MM.1S (cell line): ENCODE data around the gene THRSP.
"Not testable (repeated sequence)": the region's sequence is repeated elsewhere in the genome, so short reads cannot be mapped to it uniquely, and the experiment has no call there.

Experiments
- DNase-seq: peaks from one replicate; pipeline ENCODE4 v3.0.0-alpha.2; 2015
- H2AFZ ChIP-seq: fragments of 300-600 bp; sonication (generic); 2 replicates; pipeline ENCODE4 v1.6.0; 2016; ENCODE audit warnings: antibody characterized with exemption, low read length
- H3F3A ChIP-seq: fragments of 300-600 bp; sonication (generic); 2 replicates; pipeline ENCODE4 v1.6.1; 2016; ENCODE audit warnings: mild to moderate bottlenecking, antibody characterized with exemption, low read length, moderate library complexity, mixed read lengths; ENCODE audit not compliant: insufficient read depth
- H3K27ac ChIP-seq: fragments of 300-600 bp; sonication (generic); 2 replicates; pipeline ENCODE4 v1.5.1; 2016; ENCODE audit warnings: mild to moderate bottlenecking, low read length
- H3K27me3 ChIP-seq: fragments of 300-600 bp; sonication (generic); replicated peaks from 2 replicates; pipeline ENCODE4 v1.6.0; 2016; ENCODE audit warnings: low read length; ENCODE audit not compliant: insufficient read depth
- H3K36me3 ChIP-seq: fragments of 300-600 bp; sonication (generic); replicated peaks from 2 replicates; pipeline ENCODE4 v1.6.1; 2016; ENCODE audit warnings: mild to moderate bottlenecking, low read length, mixed read lengths; ENCODE audit not compliant: insufficient read depth
- H3K4me1 ChIP-seq: fragments of 300-600 bp; sonication (generic); 2 replicates; pipeline ENCODE4 v1.6.1; 2016; ENCODE audit warnings: low read length, mixed read lengths
- H3K4me2 ChIP-seq: fragments of 300-600 bp; sonication (generic); 2 replicates; pipeline ENCODE4 v1.6.0; 2016; ENCODE audit warnings: low read depth, low read length
- H3K4me3 ChIP-seq: fragments of 300-600 bp; sonication (generic); 2 replicates; pipeline ENCODE4 v1.5.1; 2016; ENCODE audit warnings: low read length, mixed read lengths
- H3K79me2 ChIP-seq: fragments of 300-600 bp; sonication (generic); 2 replicates; pipeline ENCODE4 v1.6.1; 2016; ENCODE audit warnings: mixed run types, low read length, mixed read lengths
- H3K9ac ChIP-seq: fragments of 300-600 bp; sonication (generic); 2 replicates; pipeline ENCODE4 v1.6.1; 2016; ENCODE audit warnings: low read length, mixed read lengths
- H3K9me2 ChIP-seq: fragments of 300-600 bp; sonication (generic); replicated peaks from 2 replicates; pipeline ENCODE4 v1.6.1; 2016; ENCODE audit warnings: mild to moderate bottlenecking, low read length, mixed read lengths; ENCODE audit not compliant: insufficient read depth
- H3K9me3 ChIP-seq: fragments of 300-600 bp; sonication (generic); replicated peaks from 2 replicates; pipeline ENCODE4 v1.6.1; 2016; ENCODE audit warnings: mild to moderate bottlenecking, low read length, mixed read lengths; ENCODE audit not compliant: insufficient read depth
- H4K20me1 ChIP-seq: fragments of 300-600 bp; sonication (generic); 2 replicates; pipeline ENCODE4 v1.6.1; 2016; ENCODE audit warnings: mild to moderate bottlenecking, low read length, moderate library complexity, mixed read lengths; ENCODE audit not compliant: insufficient read depth
- CTCF ChIP-seq: fragments of 300-600 bp; sonication (generic); IDR thresholded peaks from 2 replicates; pipeline ENCODE4 v1.5.1; 2016; ENCODE audit warnings: antibody characterized with exemption, low read length, mixed read lengths
- EZH2 ChIP-seq: fragments of 300-600 bp; sonication (generic); optimal IDR thresholded peaks from 2 replicates; pipeline ENCODE3; 2017; ENCODE audit warnings: low read depth, mild to moderate bottlenecking, antibody characterized with exemption, low read length, mixed read lengths
- EZH2phosphoT487 ChIP-seq: fragments of 300-600 bp; sonication (generic); IDR thresholded peaks from 2 replicates; pipeline ENCODE4 v1.6.1; 2018; ENCODE audit warnings: antibody characterized with exemption, low read length

THRSP gene

DNA sequence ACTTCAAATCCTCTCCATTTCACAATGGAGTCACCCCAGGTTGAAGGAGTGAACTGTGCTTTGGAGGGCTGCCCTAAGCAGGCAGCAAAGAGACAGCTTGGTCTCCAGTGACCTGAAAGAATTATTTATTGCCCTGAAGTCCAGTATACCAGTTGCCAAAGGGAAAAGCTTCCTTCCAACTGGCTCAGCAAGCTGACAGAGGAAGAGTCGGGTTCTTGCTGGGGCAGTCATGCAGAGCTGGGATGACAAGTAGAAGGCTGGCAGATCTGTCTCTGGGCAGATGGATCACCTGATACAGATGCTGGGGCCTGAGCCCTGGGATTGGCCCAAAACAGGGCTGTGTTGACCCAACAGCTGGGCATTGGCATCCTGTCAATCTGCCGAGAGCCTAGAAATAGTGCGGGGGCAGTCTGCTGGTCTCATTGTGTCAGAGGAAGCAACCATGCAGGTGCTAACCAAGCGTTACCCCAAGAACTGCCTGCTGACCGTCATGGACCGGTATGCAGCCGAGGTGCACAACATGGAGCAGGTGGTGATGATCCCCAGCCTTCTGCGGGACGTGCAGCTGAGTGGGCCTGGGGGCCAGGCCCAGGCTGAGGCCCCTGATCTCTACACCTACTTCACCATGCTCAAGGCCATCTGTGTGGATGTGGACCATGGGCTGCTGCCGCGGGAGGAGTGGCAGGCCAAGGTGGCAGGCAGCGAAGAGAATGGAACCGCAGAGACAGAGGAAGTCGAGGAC lies at the start of gene THRSP:
Gene THRSP, plus strand, starts transcription at position 422 of the 742 bp plus-strand sequence. Its CDS starts 21 bp downstream, at position 443.
- no peaks in the 10 kb centered on the region for H3K9me3 ChIP-seq
- no peak within 1 kb of the TSS for H3K4me3 ChIP-seq
- H3F3A ChIP-seq: no peaks in the 10 kb centered on the region
- no peaks in the 10 kb centered on the region for H4K20me1 ChIP-seq
- H2AFZ ChIP-seq: no peak within 1 kb of the TSS
- H3K27me3 ChIP-seq: no peaks in the 10 kb centered on the region
- no peak for DNase-seq
- no peaks in the 10 kb centered on the region for H3K79me2 ChIP-seq
- H3K4me2 ChIP-seq: no peak within 1 kb of the TSS
- peaks cover 10% of the 10 kb centered on the region for H3K4me1 ChIP-seq
- no peaks in the 10 kb centered on the region for H3K9me2 ChIP-seq
- TF ChIP-seq EZH2phosphoT487 (no peak), EZH2 (no peak), CTCF (no peak)
- no peaks in the 10 kb centered on the region for H3K36me3 ChIP-seq
- no peak within 1 kb of the TSS for H3K9ac ChIP-seq
- H3K27ac ChIP-seq: no peak within 1 kb of the TSS

- H3K27me3 ChIP-seq, H3K9ac ChIP-seq, H3K79me2 ChIP-seq, H3K4me1 ChIP-seq, H3K27ac ChIP-seq, DNase-seq, H4K20me1 ChIP-seq, H3K4me2 ChIP-seq, H3K4me3 ChIP-seq, H3F3A ChIP-seq, H2AFZ ChIP-seq, H3K36me3 ChIP-seq, H3K9me3 ChIP-seq, H3K9me2 ChIP-seq: not testable (repeated sequence)
Measured at GRCh38 chr11:78014937-78015520, 48.6 kb upstream of the THRSP start.

DNA sequence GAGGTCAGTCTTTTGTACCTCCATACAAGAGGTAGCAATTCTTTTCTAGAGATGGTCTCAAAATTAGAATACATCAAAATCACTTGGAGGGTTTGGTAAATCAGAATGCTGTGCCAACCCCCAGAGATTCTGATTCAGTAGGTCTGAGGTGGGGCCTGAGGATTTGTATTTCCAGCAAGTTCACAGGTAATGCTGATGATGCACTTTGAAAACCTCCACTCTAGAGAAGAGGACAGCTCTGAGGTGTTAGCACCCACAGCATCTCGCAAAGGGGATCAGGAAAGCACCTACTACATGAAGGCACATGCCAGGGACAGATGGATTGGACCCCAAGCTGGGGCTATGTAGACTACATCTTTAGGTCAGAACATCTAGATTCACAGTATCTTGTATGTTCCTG lies 47.8 kb upstream of the THRSP start:
- no peak for DNase-seq
- Histone ChIP-seq H3K9me2 (no peaks in the 10 kb centered on the region), H2AFZ (no peak overlapping the region), H3K9ac (no peak overlapping the region), H3K36me3 (no peaks in the 10 kb centered on the region), H3K4me3 (no peak overlapping the region), H3K4me1 (no peaks in the 10 kb centered on the region), H4K20me1 (no peaks in the 10 kb centered on the region), H3K27me3 (no peaks in the 10 kb centered on the region), H3K27ac (no peak overlapping the region), H3F3A (no peaks in the 10 kb centered on the region), H3K9me3 (no peaks in the 10 kb centered on the region), H3K79me2 (no peaks in the 10 kb centered on the region), H3K4me2 (no peak overlapping the region)
- no peak for TF ChIP-seq CTCF

DNA sequence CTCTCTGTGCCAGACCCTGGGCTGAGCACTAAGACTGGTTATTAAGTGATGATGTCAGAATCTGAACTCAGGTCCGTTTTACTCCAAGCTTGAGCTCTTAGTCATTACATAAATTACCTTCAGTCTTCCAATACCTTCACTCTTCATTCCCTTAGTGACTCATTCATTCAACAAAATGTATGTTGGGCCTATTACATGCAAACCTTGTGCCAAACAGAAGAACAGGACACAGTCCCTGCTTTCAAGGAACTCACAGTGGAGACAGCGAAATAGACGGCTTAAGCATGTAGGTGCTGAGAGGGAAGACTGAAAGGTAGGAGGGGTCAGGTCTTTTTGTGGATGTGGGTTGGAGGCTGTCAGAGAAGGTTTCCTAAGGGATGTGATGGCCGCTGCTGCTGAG lies 43.9 kb upstream of the THRSP start:
- Histone ChIP-seq H4K20me1 (no peaks in the 10 kb centered on the region), H3K36me3 (no peaks in the 10 kb centered on the region), H3K27me3 (no peaks in the 10 kb centered on the region), H3K27ac (no peak overlapping the region), H3K9me2 (no peaks in the 10 kb centered on the region), H3K4me1 (no peaks in the 10 kb centered on the region), H3K79me2 (no peaks in the 10 kb centered on the region), H3K9ac (no peak overlapping the region), H2AFZ (no peak overlapping the region), H3F3A (no peaks in the 10 kb centered on the region), H3K9me3 (no peaks in the 10 kb centered on the region), H3K4me3 (no peak overlapping the region), H3K4me2 (no peak overlapping the region)
- TF ChIP-seq EZH2 (no peak), EZH2phosphoT487 (no peak), CTCF (no peak)
- no peak for DNase-seq
